PC-3 (cell line): ENCODE data around the gene PCTP.

Experiments used
- CTCF ChIP-seq: fragments of 300-600 bp; sonication (generic); conservative IDR thresholded peaks from 2 replicates; pipeline ENCODE4 v1.5.1; 2017; ENCODE audit warnings: antibody characterized with exemption, low read depth, mild to moderate bottlenecking, low read length
- EZH2 ChIP-seq: fragments of 300-600 bp; sonication (generic); IDR thresholded peaks from one replicate; pipeline ENCODE4 v1.6.1; 2017; ENCODE audit warnings: antibody characterized with exemption, mild to moderate bottlenecking, low read length; ENCODE audit not compliant: unreplicated experiment

DNA sequence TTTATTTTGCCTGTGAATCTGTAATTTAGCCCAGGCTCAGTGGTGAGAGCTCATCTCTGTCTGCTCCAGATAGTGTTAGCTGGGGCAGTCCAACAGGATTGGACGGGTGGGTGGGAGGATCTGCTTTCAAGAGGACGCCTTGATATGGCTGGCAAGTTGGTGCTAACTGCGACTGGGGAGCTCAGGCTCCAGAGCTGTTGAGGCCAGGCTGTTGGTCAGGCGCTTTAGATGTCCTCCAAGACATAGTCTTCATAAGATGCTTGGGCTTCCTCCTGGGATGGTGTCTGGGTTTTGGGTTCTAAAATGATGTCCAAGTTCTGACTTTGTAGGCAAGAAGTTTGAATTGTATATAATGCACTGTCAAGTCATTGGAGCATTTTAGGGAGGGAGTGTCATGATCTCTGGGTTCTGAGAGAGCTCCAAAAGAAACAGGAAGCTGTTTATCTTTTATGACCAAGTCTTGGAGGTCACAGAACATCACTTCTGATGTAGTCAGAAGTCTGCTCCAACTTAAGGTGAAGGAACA is 12.8 kb upstream of the PCTP start:
- no peak for TF ChIP-seq CTCF
- no peak for TF ChIP-seq EZH2
